ENCODE measurements around the gene ZMIZ2. TPM values are rescaled to one million over a fixed set of nuclear protein-coding genes. Genes with fewer than 3 reads are reported as not detected.

The ZMIZ2 gene
- total and polyA plus RNA-seq, 9 of the 15 experiments (the other 6 are each of a cell fraction or from before 2014, with no cell fraction given): 0.13 to 40.3 (median 4.9) TPM

- TF ChIP-seq RFX5 (IDR thresholded peaks at IDR 0.05; ENCODE audit: low read depth, low read length): no peak
- TF ChIP-seq ELF2 (CRISPR knock-in tag; IDR thresholded peaks at IDR 0.05): no peak
- TF ChIP-seq, protein P1, sequence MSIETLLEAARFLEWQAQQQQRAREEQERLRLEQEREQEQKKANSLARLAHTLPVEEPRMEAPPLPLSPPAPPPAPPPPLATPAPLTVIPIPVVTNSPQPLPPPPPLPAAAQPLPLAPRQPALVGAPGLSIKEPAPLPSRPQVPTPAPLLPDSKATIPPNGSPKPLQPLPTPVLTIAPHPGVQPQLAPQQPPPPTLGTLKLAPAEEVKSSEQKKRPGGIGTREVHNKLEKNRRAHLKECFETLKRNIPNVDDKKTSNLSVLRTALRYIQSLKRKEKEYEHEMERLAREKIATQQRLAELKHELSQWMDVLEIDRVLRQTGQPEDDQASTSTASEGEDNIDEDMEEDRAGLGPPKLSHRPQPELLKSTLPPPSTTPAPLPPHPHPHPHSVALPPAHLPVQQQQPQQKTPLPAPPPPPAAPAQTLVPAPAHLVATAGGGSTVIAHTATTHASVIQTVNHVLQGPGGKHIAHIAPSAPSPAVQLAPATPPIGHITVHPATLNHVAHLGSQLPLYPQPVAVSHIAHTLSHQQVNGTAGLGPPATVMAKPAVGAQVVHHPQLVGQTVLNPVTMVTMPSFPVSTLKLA (conservative IDR thresholded peaks at IDR 0.05): peak in 1 of 2 experiments; percentile 60; a peak in 2 of 4 replicates
- TF ChIP-seq TCF15 (CRISPR knock-in tag; IDR thresholded peaks at IDR 0.05): no peak
- TF ChIP-seq ARID1B (IDR thresholded peaks at IDR 0.05): peak; percentile 21; the same call in 1 of the 2 replicates
- no peak for TF ChIP-seq TCF7L2 (IDR thresholded peaks at IDR 0.05; ENCODE audit: low read depth, low read length)
- peak in 2 of 3 experiments; percentile 56 to 60 for TF ChIP-seq YY1 (IDR thresholded peaks at IDR 0.05; ENCODE audit: borderline replicate concordance in 1 of 3, control insufficient read depth in 1 of 3, extremely low read depth in 1 of 3, insufficient read depth in 3 of 3, insufficient read length in 1 of 3, insufficient replicate concordance in 2 of 3, low read depth in 1 of 3, low read length in 2 of 3)
- TF ChIP-seq FOXP1 (CRISPR knock-in tag; IDR thresholded peaks at IDR 0.05): no peak
- TF ChIP-seq ARID3B (CRISPR knock-in tag; IDR thresholded peaks at IDR 0.05; ENCODE audit: borderline replicate concordance): no peak
- TF ChIP-seq ZBTB17 (CRISPR knock-in tag; IDR thresholded peaks at IDR 0.05): no peak
- TF ChIP-seq CAMTA2 (CRISPR knock-in tag; conservative IDR thresholded peaks at IDR 0.05): no peak
- no peak for TF ChIP-seq TCF7 (IDR thresholded peaks at IDR 0.05; ENCODE audit: borderline replicate concordance)
- TF ChIP-seq ZNF551 (CRISPR knock-in tag; IDR thresholded peaks at IDR 0.05): no peak
- TF ChIP-seq ZNF41 (CRISPR knock-in tag; conservative IDR thresholded peaks at IDR 0.05): 0 out of 2 replicates have a peak, but pooled peaks have one; percentile 17
- no peak; the same call in 1 of the 2 replicates for TF ChIP-seq SIN3B (IDR thresholded peaks at IDR 0.05; ENCODE audit: low read depth)
- no peak; the same call in 1 of the 2 replicates for TF ChIP-seq CBFB (CRISPR knock-in tag; IDR thresholded peaks at IDR 0.05)
- TF ChIP-seq TFE3 (CRISPR knock-in tag; IDR thresholded peaks at IDR 0.05): no peak
- no peak for TF ChIP-seq STAT5B (CRISPR knock-in tag; IDR thresholded peaks at IDR 0.05)
- TF ChIP-seq, protein P2, sequence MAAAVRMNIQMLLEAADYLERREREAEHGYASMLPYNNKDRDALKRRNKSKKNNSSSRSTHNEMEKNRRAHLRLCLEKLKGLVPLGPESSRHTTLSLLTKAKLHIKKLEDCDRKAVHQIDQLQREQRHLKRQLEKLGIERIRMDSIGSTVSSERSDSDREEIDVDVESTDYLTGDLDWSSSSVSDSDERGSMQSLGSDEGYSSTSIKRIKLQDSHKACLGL (CRISPR knock-in tag; IDR thresholded peaks at IDR 0.05; ENCODE audit: borderline replicate concordance, poor library complexity, severe bottlenecking): no peak
These were observed 48.9 kb downstream of the ZMIZ2 start (continued) for GRCh38 chr7:44797329-44798258.
